ENCODE results near the gene SF1. TPM values are rescaled to one million over a fixed set of nuclear protein-coding genes. Genes with fewer than 3 reads are reported as not detected.

The SF1 gene
- total and polyA plus RNA-seq, 2 of the 4 experiments (the other 2 are of a cell fraction), result 56.8 to 88.0 TPM

DNA sequence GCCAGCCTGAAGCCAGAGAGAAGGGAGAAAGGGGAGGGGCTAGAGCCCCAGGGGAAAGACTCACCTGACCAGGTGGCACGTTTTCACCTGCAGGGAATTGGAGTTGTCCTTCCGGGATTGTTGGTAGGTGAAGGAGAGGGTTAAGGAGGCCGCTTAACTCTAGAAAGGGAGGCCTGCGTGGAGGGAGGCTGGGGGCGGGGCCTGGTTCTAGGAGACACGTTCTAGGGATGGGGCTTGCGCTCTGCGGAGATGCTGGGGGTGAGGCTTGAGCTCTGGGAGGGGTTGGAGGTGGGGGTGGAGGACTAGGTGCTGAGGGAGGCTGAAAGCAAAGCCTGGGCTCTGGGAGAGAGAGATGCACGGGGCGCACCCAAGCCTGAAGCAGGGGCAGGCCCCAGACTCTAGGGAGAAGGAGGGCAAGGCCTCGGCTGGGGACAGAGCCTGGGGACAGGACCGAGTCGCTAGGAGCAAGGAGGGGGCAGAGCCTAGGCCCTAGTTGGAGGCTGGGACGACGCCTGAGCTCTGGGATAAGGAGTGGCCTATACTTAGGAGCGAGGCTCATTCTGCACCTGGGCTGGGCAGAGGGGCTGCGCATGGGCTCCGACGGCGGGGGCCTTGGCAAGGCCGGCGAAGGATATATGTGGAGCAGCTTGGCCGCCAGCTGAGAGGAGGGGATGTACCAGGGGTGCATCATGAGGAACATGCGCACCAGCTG, 36.8 kb downstream of the SF1 start:
- H2BK15ac ChIP-seq (ENCODE audit: low read depth, low read length), result no peak overlapping the region

More for the DNA sequence above, 36.8 kb downstream of the SF1 start:
- ChIA-PET CTCF (no interaction called here), POLR2A (ENCODE audit: unreplicated experiment) (no interaction called here)
- no peak overlapping the region for H3K27ac ChIP-seq (ENCODE audit: insufficient read depth, low read length)
- in situ Hi-C loops (cut with MboI; ENCODE audit: low sequenced_read_pairs) (no loop called here), intact Hi-C loops (cut with micrococcal nuclease) (no loop called here), dilution Hi-C loops (cut with HindIII; ENCODE audit: low sequenced_read_pairs, unreplicated experiment) (no loop called here)
- no peak overlapping the region for H3K9ac ChIP-seq (ENCODE audit: low read depth, low read length)
- H2AFZ ChIP-seq (replicated peaks; ENCODE audit: low read length, poor library complexity), result peak overlapping the region; percentile 51
- H3K4me3 ChIP-seq (ENCODE audit: insufficient read depth, low read depth, low read length), result no peak overlapping the region
- H3K4me1 ChIP-seq (ENCODE audit: control insufficient read depth, insufficient read depth, low read length), result peaks cover 11% of the 10 kb centered on the region
- H3K36me3 ChIP-seq (ENCODE audit: control insufficient read depth, insufficient read depth, low read length), result no peaks in the 10 kb centered on the region
- no peak overlapping the region for H3K18ac ChIP-seq (ENCODE audit: low read depth, low read length)
- TF ChIP-seq RAD21 (IDR thresholded peaks at IDR 0.05; ENCODE audit: low read length) (no peak), MAZ (IDR thresholded peaks at IDR 0.05; ENCODE audit: borderline replicate concordance, low read depth, low read length) (no peak), POLR2A (IDR thresholded peaks at IDR 0.05; ENCODE audit: low read depth, low read length) (no peak), SMC3 (IDR thresholded peaks at IDR 0.05; ENCODE audit: low read depth, low read length) (no peak), BHLHE40 (IDR thresholded peaks at IDR 0.05; ENCODE audit: low read depth, low read length) (no peak), MXI1 (IDR thresholded peaks at IDR 0.05; ENCODE audit: borderline replicate concordance, low read depth, low read length) (no peak), FOS (IDR thresholded peaks at IDR 0.05; ENCODE audit: low read depth, low read length) (no peak), RFX5 (IDR thresholded peaks at IDR 0.05; ENCODE audit: low read depth, low read length) (no peak), CEBPB (IDR thresholded peaks at IDR 0.05; ENCODE audit: low read depth, low read length) (no peak), RCOR1 (IDR thresholded peaks at IDR 0.05; ENCODE audit: insufficient replicate concordance, low read length) (no peak), MAFK (IDR thresholded peaks at IDR 0.05; ENCODE audit: low read depth, low read length) (no peak)
- TF ChIP-seq, protein P1, sequence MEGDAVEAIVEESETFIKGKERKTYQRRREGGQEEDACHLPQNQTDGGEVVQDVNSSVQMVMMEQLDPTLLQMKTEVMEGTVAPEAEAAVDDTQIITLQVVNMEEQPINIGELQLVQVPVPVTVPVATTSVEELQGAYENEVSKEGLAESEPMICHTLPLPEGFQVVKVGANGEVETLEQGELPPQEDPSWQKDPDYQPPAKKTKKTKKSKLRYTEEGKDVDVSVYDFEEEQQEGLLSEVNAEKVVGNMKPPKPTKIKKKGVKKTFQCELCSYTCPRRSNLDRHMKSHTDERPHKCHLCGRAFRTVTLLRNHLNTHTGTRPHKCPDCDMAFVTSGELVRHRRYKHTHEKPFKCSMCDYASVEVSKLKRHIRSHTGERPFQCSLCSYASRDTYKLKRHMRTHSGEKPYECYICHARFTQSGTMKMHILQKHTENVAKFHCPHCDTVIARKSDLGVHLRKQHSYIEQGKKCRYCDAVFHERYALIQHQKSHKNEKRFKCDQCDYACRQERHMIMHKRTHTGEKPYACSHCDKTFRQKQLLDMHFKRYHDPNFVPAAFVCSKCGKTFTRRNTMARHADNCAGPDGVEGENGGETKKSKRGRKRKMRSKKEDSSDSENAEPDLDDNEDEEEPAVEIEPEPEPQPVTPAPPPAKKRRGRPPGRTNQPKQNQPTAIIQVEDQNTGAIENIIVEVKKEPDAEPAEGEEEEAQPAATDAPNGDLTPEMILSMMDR (conservative IDR thresholded peaks at IDR 0.05; ENCODE audit: low read depth, low read length), result no peak
- H3K79me1 ChIP-seq (ENCODE audit: low read depth in 1 of 2, low read length in 2 of 2), result no peaks in the 10 kb centered on the region
- H3K27me3 ChIP-seq (ENCODE audit: control insufficient read depth, insufficient read depth, low read length), result peaks cover 79% of the 10 kb centered on the region
- 20% methylated on average over 13 of the region's 24 CpGs; no CpG with 5 or more reads in 1 of the 2 experiments for WGBS, 2 experiments (ENCODE audit: extremely low coverage in 2 of 2, insufficient read length in 1 of 2)
- DNase-seq, result no peak
- no peak overlapping the region for H3K4ac ChIP-seq (ENCODE audit: low read depth, low read length)
- no peak overlapping the region for H4K5ac ChIP-seq (ENCODE audit: low read depth, low read length)
- H3K4me2 ChIP-seq (ENCODE audit: low read depth, low read length), result no peak overlapping the region
- H3K9me1 ChIP-seq (ENCODE audit: insufficient read depth, low read length), result peaks cover 3% of the 10 kb centered on the region; the same call in 1 of the 2 replicates
- H4K8ac ChIP-seq (ENCODE audit: low read depth in 2 of 2, low read length in 2 of 2), result no peak overlapping the region
- ATAC-seq (ENCODE audit: low read depth), result no peak
- H3K9me3 ChIP-seq (ENCODE audit: control insufficient read depth, insufficient read depth, low read length), result no peaks in the 10 kb centered on the region
- H3K23ac ChIP-seq (ENCODE audit: low read depth, low read length), result no peak overlapping the region
- H4K20me1 ChIP-seq (ENCODE audit: insufficient read depth, low read length), result no peaks in the 10 kb centered on the region; the same call in 1 of the 2 replicates
- no peak overlapping the region for H2AK9ac ChIP-seq (replicated peaks; ENCODE audit: low read depth, low read length, poor library complexity)
- no peak overlapping the region for H3K56ac ChIP-seq (ENCODE audit: extremely low read depth, insufficient read depth, low read length)
- H2AK5ac ChIP-seq (ENCODE audit: low read depth, low read length), result no peak overlapping the region
- H4K91ac ChIP-seq (ENCODE audit: insufficient read depth, low read depth, low read length), result no peak overlapping the region
- H2BK5ac ChIP-seq (ENCODE audit: low read depth, low read length, poor library complexity, severe bottlenecking), result no peak overlapping the region
- H2BK20ac ChIP-seq (ENCODE audit: low read depth, low read length), result no peak overlapping the region
- no peak overlapping the region for H3K14ac ChIP-seq (replicated peaks; ENCODE audit: low read depth, low read length)
- no peak overlapping the region for H2BK120ac ChIP-seq (ENCODE audit: low read depth, low read length)
- no TSS peak for BruUV-seq (replicated peaks)
